K562 (cell line): ENCODE results near the gene CKLF. TPM values are rescaled to one million over a fixed set of nuclear protein-coding genes. Genes with fewer than 3 reads are reported as not detected.

Experiments
- ATAC-seq: fragments of 200-7000 bp; cut with Tn5 transposase; 3 replicates; pipeline ENCODE4 v1.9.1; 2020; ENCODE audit warnings: moderate library complexity
- BruUV-seq: library from RNA; stranded (reverse); fragments of 400-500 nt; replicated peaks from 2 replicates; lab custom pipeline; 2021; lab: Mats Ljungman, UMichigan
- CTCF ChIA-PET: fragments of 300-600 bp; formaldehyde crosslinking; extraction: SDS; loops from one replicate; lab custom pipeline; 2021; ENCODE audit warnings: low intra/inter-chr PET ratio; lab: Yijun Ruan, JAX
- POLR2A ChIA-PET: fragments of 300-600, 350-650 bp; sonication (Branson Sonifier 250); formaldehyde crosslinking; extraction: SDS; loops from one replicate; lab custom pipeline; 2021; ENCODE audit warnings: antibody characterized with exemption, inconsistent platforms; lab: Yijun Ruan, JAX
- DNase-seq, 4 experiments: peaks; one replicate each; pipeline versions ENCODE4 v3.0.0 to v3.0.0-alpha.2; 2011 to 2018; ENCODE audit warnings: low spot score in 3 of 4, mixed read lengths in 3 of 4; ENCODE audit errors: extremely low read depth in 1 of 4
- FAIRE-seq: peaks from 2 replicates; lab custom pipeline; 2011; peaks lifted over from hg19 to GRCh38; lab: Jason Lieb, UNC
- H2AFZ ChIP-seq: 2 replicates; pipeline ENCODE4 v1.6.0; 2011; ENCODE audit warnings: low read depth, low read length, control low read depth, inconsistent platforms
- H3K27ac ChIP-seq: fragments of 200-600 bp; 3 replicates; pipeline ENCODE4 v1.8.0; 2011; ENCODE audit warnings: low read depth, mild to moderate bottlenecking, control low read depth, inconsistent platforms, low read length, moderate library complexity, mixed read lengths; ENCODE audit errors: extremely low read depth
- H3K27me3 ChIP-seq, 2 experiments: fragments of 300-600 bp in 1 of 2; 2 replicates in 1 of 2; 3 replicates in 1 of 2; pipeline versions ENCODE4 v1.6.0 to v1.8.0; 2011; ENCODE audit warnings: inconsistent platforms in 2 of 2, low read length in 2 of 2, mild to moderate bottlenecking in 1 of 2, mixed read lengths in 1 of 2, moderate library complexity in 1 of 2; ENCODE audit not compliant: control insufficient read depth in 2 of 2, insufficient read depth in 2 of 2
- H3K36me3 ChIP-seq: fragments of 300-600 bp; 3 replicates; pipeline ENCODE4 v1.8.0; 2011; ENCODE audit warnings: mild to moderate bottlenecking, low read length, inconsistent platforms; ENCODE audit not compliant: control insufficient read depth, insufficient read depth
- H3K4me1 ChIP-seq, 2 experiments: fragments of 200-600 bp in 1 of 2; replicated peaks in 1 of 2; 2 replicates in 1 of 2; 3 replicates in 1 of 2; pipeline versions ENCODE4 v1.5.1 to v1.8.0; 2011; ENCODE audit warnings: inconsistent platforms in 2 of 2, low read length in 2 of 2, mild to moderate bottlenecking in 1 of 2, mixed read lengths in 1 of 2, moderate library complexity in 1 of 2; ENCODE audit not compliant: control insufficient read depth in 2 of 2, insufficient read depth in 2 of 2
- H3K4me2 ChIP-seq: 2 replicates; pipeline ENCODE4 v1.6.1; 2011; ENCODE audit warnings: low read length, control low read depth, inconsistent platforms, mixed read lengths; ENCODE audit not compliant: insufficient read depth
- H3K4me3 ChIP-seq: fragments of 200-600 bp; sonication (generic), shearing (Covaris generic); 2 replicates; pipeline ENCODE4 v1.5.1; 2016; ENCODE audit warnings: control low read depth, inconsistent platforms
- H3K79me2 ChIP-seq: fragments of 200-600 bp; 3 replicates; pipeline ENCODE4 v1.8.0; 2011; ENCODE audit warnings: low read length, inconsistent platforms; ENCODE audit not compliant: control insufficient read depth, insufficient read depth
- H3K9ac ChIP-seq, 2 experiments: 2 replicates each; pipeline versions ENCODE4 v1.6.0 to v1.6.1; 2011; ENCODE audit warnings: low read depth in 2 of 2, low read length in 2 of 2, control low read depth in 1 of 2, inconsistent platforms in 1 of 2, mild to moderate bottlenecking in 1 of 2, mixed read lengths in 1 of 2; ENCODE audit not compliant: insufficient read depth in 1 of 2
- H3K9me1 ChIP-seq: one replicate; pipeline ENCODE4 v1.6.0; 2011; ENCODE audit warnings: inconsistent platforms, mild to moderate bottlenecking, low read length, moderate library complexity; ENCODE audit not compliant: control insufficient read depth, insufficient read depth
- H3K9me3 ChIP-seq: replicated peaks from 2 replicates; pipeline ENCODE4 v1.5.1; 2011; ENCODE audit warnings: low read depth, low read length, inconsistent platforms; ENCODE audit not compliant: control insufficient read depth, insufficient read depth
- H4K20me1 ChIP-seq: replicated peaks from 2 replicates; pipeline ENCODE4 v1.6.1; 2011; ENCODE audit warnings: low read length, inconsistent platforms, mixed read lengths; ENCODE audit not compliant: control insufficient read depth, insufficient read depth
- ARID2 ChIP-seq: fragments of 450-650 bp; IDR thresholded peaks from 2 replicates; pipeline ENCODE4 v1.6.1; 2017; ENCODE audit warnings: antibody characterized with exemption, mild to moderate bottlenecking
- EGR1 ChIP-seq: fragments of 450-650 bp; conservative IDR thresholded peaks from 2 replicates; pipeline ENCODE4 v1.6.1; 2017; ENCODE audit warnings: mild to moderate bottlenecking
- L3MBTL2 ChIP-seq: fragments of 450-650 bp; IDR thresholded peaks from 2 replicates; pipeline ENCODE4 v1.6.1; 2016; ENCODE audit warnings: mild to moderate bottlenecking, moderate library complexity
- MCM5 ChIP-seq: fragments of 450-650 bp; IDR thresholded peaks from 2 replicates; pipeline ENCODE4 v1.6.1; 2016; ENCODE audit warnings: low read depth
- POLR2AphosphoS2 ChIP-seq: IDR thresholded peaks from 2 replicates; pipeline ENCODE4 v1.6.1; 2012; ENCODE audit warnings: low read length, improper control_type of control experiment
- PPARD ChIP-seq: fragments of 250-450 bp; sonication (Bioruptor Pico); IDR thresholded peaks from 2 replicates; pipeline ENCODE4 v1.8.0; 2022; ENCODE audit warnings: inconsistent platforms, mild to moderate bottlenecking, moderate library complexity
- SRSF1 ChIP-seq: fragments of 200-400 bp; formaldehyde crosslinking; IDR thresholded peaks from 2 replicates; pipeline ENCODE4 v1.6.1; 2017; ENCODE audit warnings: mild to moderate bottlenecking, low read depth, low read length, moderate library complexity
- ZNF224 ChIP-seq: sonication (generic); formaldehyde crosslinking; IDR thresholded peaks from 2 replicates; pipeline ENCODE4 v1.8.0; 2022; ENCODE audit warnings: mild to moderate bottlenecking, missing genetic modification reagents
- WGBS: fragments of 100-300 bp; shearing (Covaris generic); methylation state at CpG from one replicate; pipeline ENCODE4 v1.1.6; 2016; ENCODE audit warnings: low coverage, mixed read lengths; ENCODE audit not compliant: insufficient coverage; ENCODE audit errors: missing lambda C conversion rate; 5-methylcytosine and 5-hydroxymethylcytosine counted together
- in situ Hi-C: fragments of 300-500 bp; cut with MboI; formaldehyde crosslinking; loops from 4 replicates; pipeline ENCODE4 v1.15.0; 2018; ENCODE audit warnings: inconsistent platforms, mixed read lengths
- intact Hi-C: fragments of 100-400 bp; cut with micrococcal nuclease; formaldehyde crosslinking; loops from 2 replicates; pipeline ENCODE4 v1.14.2; 2022
- polyA plus RNA-seq, 8 experiments: library from polyadenylated mRNA; depleted of rRNA in 4 of 8; stranded (reverse) in 5 of 8; unstranded in 3 of 8; fragments of >200 nt; fragmentation: Nextera tagmentation in 2 of 8; fragmentation: Illumina TruSeq in 1 of 8; extraction: Ambion mirVana in 2 of 8; extraction: Trizol in 1 of 8; gene quantifications; 2 replicates each; pipeline versions ENCODE4 v1.2.1 to v1.2.3, GENCODE V29; 2011 to 2014; ENCODE audit warnings: inconsistent platforms in 1 of 8, missing spikeins in 1 of 8
- total RNA-seq, 7 experiments: library from RNA; depleted of rRNA in 6 of 7; stranded (reverse); fragments of >200 nt in 6 of 7; fragmentation: Illumina TruSeq in 2 of 7; extraction: Trizol in 2 of 7; gene quantifications; 2 replicates each; pipeline versions ENCODE4 v1.2.1 to v1.2.3, GENCODE V29; 2011 to 2021; ENCODE audit warnings: low replicate concordance in 1 of 7

Gene CKLF
- total and polyA plus RNA-seq, 9 of the 15 experiments (the other 6 are each of a cell fraction or from before 2014, with no cell fraction given): 84.8 to 322 (median 118) TPM

DNA sequence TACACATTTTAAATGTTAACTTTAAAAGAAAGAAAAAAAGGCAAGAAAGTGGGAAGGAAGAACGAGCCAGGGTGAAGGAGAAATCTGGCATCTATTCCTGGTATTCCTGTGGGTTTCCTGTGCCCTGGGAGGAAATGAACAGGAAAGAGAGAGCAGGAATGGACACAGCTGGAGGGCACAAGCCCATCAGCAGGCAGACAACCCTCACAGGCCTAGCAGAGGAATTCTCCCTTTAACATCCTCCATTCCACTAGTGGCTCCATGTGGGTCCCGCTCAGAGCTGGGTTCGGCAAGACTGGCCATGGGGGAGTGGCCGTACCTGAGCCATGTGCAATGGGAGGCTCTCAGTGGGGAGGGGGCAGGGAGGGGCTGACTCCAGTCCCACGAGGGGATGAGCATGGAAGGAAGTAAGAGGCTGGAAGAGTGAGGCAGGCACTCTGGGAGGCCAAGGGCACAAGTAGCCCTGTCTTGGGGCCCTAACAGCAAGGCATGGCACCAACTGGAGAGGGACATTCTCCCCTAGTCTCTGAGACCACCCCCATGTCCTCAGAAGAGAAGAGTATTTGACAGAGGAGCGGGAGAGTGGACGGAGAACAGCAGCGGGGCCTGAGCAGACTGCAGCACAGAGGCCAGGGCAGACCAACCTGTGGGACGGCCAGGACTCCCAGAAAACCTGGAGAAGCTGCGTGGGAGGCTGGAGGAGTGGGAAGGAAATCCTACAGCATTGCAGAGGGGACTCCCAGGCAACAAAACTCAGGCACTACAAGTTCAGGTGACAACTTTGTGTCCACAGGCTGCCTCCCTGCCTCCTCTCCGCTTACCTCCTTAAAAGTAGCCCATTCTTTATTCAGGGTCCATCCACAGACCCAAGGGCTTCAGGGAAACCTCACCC is 32.6 kb upstream of the CKLF start:
- intact Hi-C loops (no loop called here), in situ Hi-C loops (no loop called here)
- FAIRE-seq (no peak), ATAC-seq (no peak), DNase-seq (no peak)
- no peak overlapping the region for H2AFZ ChIP-seq
- no peaks in the 10 kb centered on the region for H3K9me3 ChIP-seq
- ChIA-PET POLR2A (interaction anchor here (1.0 kb wide), 1 partner anchor 19 kb away, joined by 6 read pairs; no protein-coding TSS in a partner anchor), CTCF (no interaction called here)
- H3K4me3 ChIP-seq: no peak overlapping the region
- no peaks in the 10 kb centered on the region for H4K20me1 ChIP-seq
- TF ChIP-seq SRSF1: no peak
- TF ChIP-seq L3MBTL2: no peak
- no peak for TF ChIP-seq PPARD (CRISPR knock-in tag)
- no peak for TF ChIP-seq MCM5
- no peak for TF ChIP-seq POLR2AphosphoS2
- TF ChIP-seq ZNF224 (CRISPR knock-in tag): no peak
- TF ChIP-seq ARID2: no peak
- TF ChIP-seq EGR1: peak; percentile 46
- H3K9me1 ChIP-seq: no peaks in the 10 kb centered on the region
- WGBS: 75% methylated on average over 10 of the region's 11 CpGs
- H3K4me1 ChIP-seq: peaks cover 37 to 45% of the 10 kb centered on the region in 2 experiments
- no peak overlapping the region for H3K4me2 ChIP-seq
- H3K27ac ChIP-seq: no peak overlapping the region
- H3K27me3 ChIP-seq: no peaks in the 10 kb centered on the region
- H3K9ac ChIP-seq: peak overlapping the region in 1 of 2 experiments; percentile 59; a peak in 1 of 4 replicates
- H3K36me3 ChIP-seq: no peaks in the 10 kb centered on the region
- no TSS peak for BruUV-seq
- H3K79me2 ChIP-seq: no peaks in the 10 kb centered on the region
